NT2/D1 (cell line): ENCODE data around the gene CAMSAP2.
"Not testable (repeated sequence)": the region's sequence is repeated elsewhere in the genome, so short reads cannot be mapped to it uniquely, and the experiment has no call there.

Source experiments
- DNase-seq: peaks from one replicate; pipeline ENCODE4 v3.0.0-alpha.2; 2011; ENCODE audit warnings: low read depth, low spot score
- H3K27me3 ChIP-seq: 2 replicates; pipeline ENCODE4 v1.6.0; 2011; ENCODE audit warnings: mild to moderate bottlenecking; ENCODE audit not compliant: insufficient read length, insufficient read depth
- H3K36me3 ChIP-seq: 2 replicates; pipeline ENCODE4 v1.6.1; 2011; ENCODE audit warnings: mild to moderate bottlenecking, low read length, mixed read lengths; ENCODE audit not compliant: insufficient read depth, insufficient read length
- H3K4me1 ChIP-seq: 2 replicates; pipeline ENCODE4 v1.5.1; 2011; ENCODE audit not compliant: insufficient read depth, insufficient read length
- H3K4me3 ChIP-seq: 2 replicates; pipeline ENCODE4 v1.5.1; 2011; ENCODE audit warnings: low read depth; ENCODE audit not compliant: insufficient read length
- H3K9ac ChIP-seq: 2 replicates; pipeline ENCODE4 v1.6.0; 2011; ENCODE audit warnings: low read depth; ENCODE audit not compliant: insufficient read length
- H3K9me3 ChIP-seq: 2 replicates; pipeline ENCODE4 v1.5.1; 2011; ENCODE audit warnings: mild to moderate bottlenecking, low read length; ENCODE audit not compliant: insufficient read depth
- SUZ12 ChIP-seq: IDR thresholded peaks from 2 replicates; pipeline ENCODE4 v1.6.1; 2011; ENCODE audit not compliant: insufficient read length, insufficient read depth; ENCODE audit errors: extremely low read depth
- YY1 ChIP-seq: IDR thresholded peaks from 2 replicates; pipeline ENCODE4 v1.6.1; 2011; ENCODE audit not compliant: insufficient read length, insufficient read depth
- ZNF274 ChIP-seq: IDR thresholded peaks from 2 replicates; pipeline ENCODE4 v1.6.1; 2011; ENCODE audit warnings: mild to moderate bottlenecking, low read depth, low read length

CAMSAP2 gene

GRCh38 chr1:200786788-200787187 is 48.1 kb downstream of the CAMSAP2 start:
- no peak for DNase-seq
- Histone ChIP-seq H3K4me3 (no peak overlapping the region), H3K9ac (no peak overlapping the region), H3K9me3 (peaks cover 11% of the 10 kb centered on the region), H3K27me3 (no peaks in the 10 kb centered on the region), H3K4me1 (no peaks in the 10 kb centered on the region), H3K36me3 (peaks cover 21% of the 10 kb centered on the region)
- TF ChIP-seq YY1 (no peak), ZNF274 (no peak), SUZ12 (no peak)

GRCh38 chr1:200787896-200788387 is 49.2 kb downstream of the CAMSAP2 start:
- no peak for DNase-seq
- H3K4me1 ChIP-seq: no peaks in the 10 kb centered on the region
- H3K4me3 ChIP-seq: no peak overlapping the region
- no peak overlapping the region for H3K9ac ChIP-seq
- H3K9me3 ChIP-seq: peaks cover 2% of the 10 kb centered on the region
- TF ChIP-seq SUZ12: no peak
- TF ChIP-seq ZNF274: no peak
- TF ChIP-seq YY1: no peak
- H3K36me3 ChIP-seq: peaks cover 12% of the 10 kb centered on the region
- no peaks in the 10 kb centered on the region for H3K27me3 ChIP-seq

GRCh38 chr1:200791012-200791411 is 52.3 kb downstream of the CAMSAP2 start:
- H3K4me1 ChIP-seq, H3K27me3 ChIP-seq, H3K9me3 ChIP-seq, H3K36me3 ChIP-seq, H3K9ac ChIP-seq, DNase-seq, H3K4me3 ChIP-seq: not testable (repeated sequence)

GRCh38 chr1:200793677-200794076 is 55.0 kb downstream of the CAMSAP2 start:
- H3K9me3 ChIP-seq: no peaks in the 10 kb centered on the region
- no peak for TF ChIP-seq ZNF274
- TF ChIP-seq YY1: no peak
- no peak for TF ChIP-seq SUZ12

GRCh38 chr1:200794506-200795065 is 55.9 kb downstream of the CAMSAP2 start:
- Histone ChIP-seq H3K4me1 (no peaks in the 10 kb centered on the region), H3K9me3 (no peaks in the 10 kb centered on the region), H3K4me3 (no peak overlapping the region), H3K9ac (no peak overlapping the region), H3K27me3 (no peaks in the 10 kb centered on the region), H3K36me3 (no peaks in the 10 kb centered on the region)
- no peak for TF ChIP-seq SUZ12
- DNase-seq: no peak

More at GRCh38 chr1:200793677-200794076, 55.0 kb downstream of the CAMSAP2 start:
- Histone ChIP-seq H3K27me3 (no peaks in the 10 kb centered on the region), H3K9ac (no peak overlapping the region), H3K36me3 (peaks cover 3% of the 10 kb centered on the region), H3K4me1 (no peaks in the 10 kb centered on the region), H3K4me3 (no peak overlapping the region)
- no peak for DNase-seq

- TF ChIP-seq YY1: no peak
- no peak for TF ChIP-seq SUZ12
- no peak for TF ChIP-seq ZNF274
- no peaks in the 10 kb centered on the region for H3K9me3 ChIP-seq
- no peaks in the 10 kb centered on the region for H3K27me3 ChIP-seq
- no peak for DNase-seq
- no peak overlapping the region for H3K4me3 ChIP-seq
- H3K9ac ChIP-seq: no peak overlapping the region
- no peaks in the 10 kb centered on the region for H3K36me3 ChIP-seq
- H3K4me1 ChIP-seq: no peaks in the 10 kb centered on the region
These were observed 56.5 kb downstream of the CAMSAP2 start for GRCh38 chr1:200795156-200795555.

GRCh38 chr1:200802042-200802441 is 63.3 kb downstream of the CAMSAP2 start:
- no peak overlapping the region for H3K9ac ChIP-seq
- H3K27me3 ChIP-seq: no peaks in the 10 kb centered on the region
- DNase-seq: no peak
- TF ChIP-seq YY1: no peak
- no peak for TF ChIP-seq ZNF274
- TF ChIP-seq SUZ12: no peak
- no peaks in the 10 kb centered on the region for H3K9me3 ChIP-seq
- H3K36me3 ChIP-seq: peaks cover 3% of the 10 kb centered on the region
- no peaks in the 10 kb centered on the region for H3K4me1 ChIP-seq
- no peak overlapping the region for H3K4me3 ChIP-seq
